Neural crest cell (in vitro differentiated cells): Measurements from ENCODE around the gene XPNPEP2. TPM values are rescaled to one million over a fixed set of nuclear protein-coding genes. Genes with fewer than 3 reads are reported as not detected.

Experiments
- DNase-seq: peaks from one replicate; pipeline ENCODE4 v3.0.0; 2021; ENCODE audit warnings: low read depth, mixed read lengths, low spot score
- H3K27ac Mint-ChIP-seq: one replicate; pipeline ENCODE4 v1.8.0; 2021; ENCODE audit warnings: mild to moderate bottlenecking, mixed read lengths; ENCODE audit not compliant: unreplicated experiment
- H3K27me3 Mint-ChIP-seq: 2 replicates; pipeline ENCODE4 v1.8.0; 2021; ENCODE audit warnings: low read depth, mild to moderate bottlenecking, mixed read lengths
- H3K36me3 Mint-ChIP-seq: 2 replicates; pipeline ENCODE4 v1.8.0; 2021; ENCODE audit warnings: low read depth, mild to moderate bottlenecking, mixed read lengths
- H3K4me1 Mint-ChIP-seq: 2 replicates; pipeline ENCODE4 v1.8.0; 2021; ENCODE audit warnings: mixed read lengths
- H3K4me3 Mint-ChIP-seq: one replicate; pipeline ENCODE4 v1.8.0; 2021; ENCODE audit warnings: mild to moderate bottlenecking, mixed read lengths
- H3K9me3 Mint-ChIP-seq: 2 replicates; pipeline ENCODE4 v1.8.0; 2021; ENCODE audit warnings: mixed read lengths
- total RNA-seq: library from RNA; stranded (reverse); gene quantifications from 2 replicates; pipeline ENCODE4 v1.2.1, GENCODE V29; 2021
- TF ChIP-seq, protein P1 (sequence below): fragments of 200-600 bp; sonication (generic); conservative IDR thresholded peaks from 2 replicates; pipeline ENCODE4 v1.5.0; 2021; ENCODE audit warnings: antibody characterized with exemption, mild to moderate bottlenecking

XPNPEP2 gene
- total RNA-seq, 1 donor from 2014 or later, result 0.40 TPM

DNA sequence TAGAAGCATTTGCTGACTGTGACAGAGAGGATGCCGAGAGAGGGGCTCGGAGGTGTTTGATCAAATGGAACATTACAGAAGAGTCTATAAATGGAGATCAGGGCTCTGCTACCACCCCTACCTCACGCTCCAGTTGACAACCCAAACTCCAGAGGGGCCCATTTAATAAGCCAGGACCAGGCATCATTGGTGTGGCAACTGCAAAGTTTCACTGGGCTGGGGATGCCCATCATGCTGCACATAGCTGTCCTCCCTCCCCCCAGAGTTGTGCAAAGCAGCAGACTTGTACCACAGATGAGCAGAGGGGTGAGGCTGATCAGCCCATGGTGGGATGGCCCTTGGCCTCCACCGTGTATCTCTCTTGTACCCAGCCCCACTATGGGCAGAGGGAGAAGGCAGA lies 38.2 kb upstream of the XPNPEP2 start:
- Mint-ChIP-seq H3K9me3 (no peaks in the 10 kb centered on the region), H3K27ac (no peak overlapping the region), H3K4me1 (no peaks in the 10 kb centered on the region), H3K36me3 (no peaks in the 10 kb centered on the region), H3K4me3 (no peak overlapping the region), H3K27me3 (no peaks in the 10 kb centered on the region)
- no peak for DNase-seq
- TF ChIP-seq, protein P1, sequence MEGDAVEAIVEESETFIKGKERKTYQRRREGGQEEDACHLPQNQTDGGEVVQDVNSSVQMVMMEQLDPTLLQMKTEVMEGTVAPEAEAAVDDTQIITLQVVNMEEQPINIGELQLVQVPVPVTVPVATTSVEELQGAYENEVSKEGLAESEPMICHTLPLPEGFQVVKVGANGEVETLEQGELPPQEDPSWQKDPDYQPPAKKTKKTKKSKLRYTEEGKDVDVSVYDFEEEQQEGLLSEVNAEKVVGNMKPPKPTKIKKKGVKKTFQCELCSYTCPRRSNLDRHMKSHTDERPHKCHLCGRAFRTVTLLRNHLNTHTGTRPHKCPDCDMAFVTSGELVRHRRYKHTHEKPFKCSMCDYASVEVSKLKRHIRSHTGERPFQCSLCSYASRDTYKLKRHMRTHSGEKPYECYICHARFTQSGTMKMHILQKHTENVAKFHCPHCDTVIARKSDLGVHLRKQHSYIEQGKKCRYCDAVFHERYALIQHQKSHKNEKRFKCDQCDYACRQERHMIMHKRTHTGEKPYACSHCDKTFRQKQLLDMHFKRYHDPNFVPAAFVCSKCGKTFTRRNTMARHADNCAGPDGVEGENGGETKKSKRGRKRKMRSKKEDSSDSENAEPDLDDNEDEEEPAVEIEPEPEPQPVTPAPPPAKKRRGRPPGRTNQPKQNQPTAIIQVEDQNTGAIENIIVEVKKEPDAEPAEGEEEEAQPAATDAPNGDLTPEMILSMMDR, result no peak

DNA sequence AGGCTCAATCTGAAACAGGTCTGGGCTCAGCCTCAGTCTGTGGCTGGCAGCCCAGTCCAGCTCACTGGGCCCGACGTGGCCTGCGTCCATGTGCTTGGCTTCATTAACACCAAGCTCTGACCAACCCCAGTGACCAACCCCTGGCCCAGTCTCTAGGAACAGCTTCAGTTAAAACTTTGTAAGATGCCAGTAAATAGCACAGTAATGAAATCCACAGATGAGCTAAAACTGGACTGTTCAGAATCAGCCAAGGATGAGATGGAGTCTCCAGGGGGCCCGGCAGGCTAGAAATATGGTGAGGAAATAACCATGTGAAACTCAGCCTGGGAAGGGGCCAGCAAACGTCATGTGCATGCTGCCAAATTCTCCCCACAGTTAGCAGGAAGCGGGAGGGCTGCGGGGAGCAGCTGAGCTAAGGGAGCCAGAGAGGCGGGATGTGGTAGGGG lies 37.1 kb upstream of the XPNPEP2 start:
- Mint-ChIP-seq H3K4me3 (no peak overlapping the region), H3K4me1 (no peaks in the 10 kb centered on the region), H3K9me3 (no peaks in the 10 kb centered on the region), H3K36me3 (no peaks in the 10 kb centered on the region), H3K27ac (no peak overlapping the region), H3K27me3 (no peaks in the 10 kb centered on the region)
- DNase-seq, result no peak
- TF ChIP-seq, protein P1, result no peak

DNA sequence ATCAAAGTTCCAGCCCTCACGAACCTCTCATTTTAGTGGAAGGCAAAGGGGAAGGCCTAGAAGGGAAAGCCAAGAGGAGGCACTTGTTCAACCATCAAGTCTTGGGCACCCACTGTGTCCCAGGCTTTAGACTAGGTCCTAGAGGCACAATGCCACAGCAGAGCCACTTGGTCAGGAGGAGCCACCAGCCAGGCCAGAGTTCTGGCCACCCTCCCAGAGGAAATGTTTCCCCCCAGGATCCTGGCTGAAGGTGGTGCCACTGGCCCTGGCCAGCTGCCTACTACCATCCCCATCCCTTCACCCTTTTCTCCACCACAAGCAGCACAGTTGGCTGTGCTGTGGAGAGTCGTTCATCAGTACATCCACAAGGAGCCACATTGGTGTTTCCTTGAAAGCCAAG lies 34.3 kb upstream of the XPNPEP2 start:
- Mint-ChIP-seq H3K36me3 (peaks cover 5% of the 10 kb centered on the region), H3K27me3 (no peaks in the 10 kb centered on the region), H3K4me1 (no peaks in the 10 kb centered on the region), H3K9me3 (peaks cover 18% of the 10 kb centered on the region), H3K27ac (no peak overlapping the region), H3K4me3 (no peak overlapping the region)
- DNase-seq, result no peak
- TF ChIP-seq, protein P1, result no peak

DNA sequence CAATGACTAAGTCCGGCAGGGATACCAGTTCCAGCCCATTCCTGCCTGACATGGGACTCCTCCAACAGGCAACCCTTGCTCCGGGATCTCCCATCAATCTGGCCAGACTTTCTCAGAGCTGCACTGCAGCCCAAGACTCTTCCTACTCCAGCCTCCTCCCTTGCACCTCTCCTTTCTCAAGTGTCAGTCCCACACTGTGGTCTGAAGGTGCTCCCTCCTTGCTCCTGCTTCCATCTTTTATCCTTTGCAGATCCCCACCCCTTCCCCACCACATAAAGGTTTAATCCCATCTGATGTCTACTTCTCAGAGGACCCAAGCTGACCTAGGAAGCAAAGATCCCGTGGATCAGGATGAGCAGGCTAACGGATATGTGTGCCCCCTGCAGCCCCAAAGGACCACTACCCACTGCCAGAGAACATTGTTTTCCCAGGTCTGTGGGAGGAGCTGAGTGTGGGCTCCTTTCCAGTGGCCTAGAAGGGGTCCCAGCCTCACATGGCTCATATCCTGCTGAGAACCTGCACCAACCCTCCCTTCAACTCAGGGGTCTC lies 33.3 kb upstream of the XPNPEP2 start:
- no peak for DNase-seq
- no peak overlapping the region for H3K27ac Mint-ChIP-seq

DNA sequence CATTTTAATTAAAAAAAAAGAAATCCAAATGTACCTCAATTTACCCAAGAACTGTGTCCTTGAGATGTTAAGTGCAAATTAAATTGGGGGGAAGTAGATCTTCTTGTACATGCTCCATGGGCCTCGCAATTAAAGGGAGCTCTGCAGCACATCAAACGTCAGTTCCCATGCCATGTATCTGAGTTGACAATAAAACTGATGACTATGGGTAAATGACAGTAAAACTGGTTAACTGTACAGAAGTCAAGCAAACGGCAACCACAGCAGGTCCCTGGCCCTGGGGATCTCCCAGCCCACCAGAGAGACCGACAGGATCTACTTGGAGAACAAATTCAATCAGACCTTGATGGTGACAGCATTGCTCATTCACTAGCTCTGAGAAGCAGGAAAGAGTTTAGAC lies 32.8 kb upstream of the XPNPEP2 start:
- Mint-ChIP-seq H3K4me3 (no peak overlapping the region), H3K27me3 (no peaks in the 10 kb centered on the region), H3K4me1 (no peaks in the 10 kb centered on the region), H3K36me3 (peaks cover 5% of the 10 kb centered on the region), H3K27ac (no peak overlapping the region), H3K9me3 (peaks cover 20% of the 10 kb centered on the region)
- TF ChIP-seq, protein P1, result no peak
- no peak for DNase-seq

More for the DNA sequence above, 33.3 kb upstream of the XPNPEP2 start:
- peaks cover 20% of the 10 kb centered on the region for H3K9me3 Mint-ChIP-seq
- TF ChIP-seq, protein P1, result no peak
- H3K4me1 Mint-ChIP-seq, result no peaks in the 10 kb centered on the region
- H3K27me3 Mint-ChIP-seq, result no peaks in the 10 kb centered on the region
- H3K36me3 Mint-ChIP-seq, result peaks cover 5% of the 10 kb centered on the region
- no peak overlapping the region for H3K4me3 Mint-ChIP-seq
